GM23248 (cell line): ENCODE results near the gene CD4.

Experiments
- EZH2 ChIP-seq: fragments of 200-600 bp; sonication (generic); IDR thresholded peaks from 2 replicates; pipeline ENCODE4 v1.6.1; 2018; ENCODE audit warnings: antibody characterized with exemption, mild to moderate bottlenecking; ENCODE audit not compliant: insufficient read depth, poor library complexity, severe bottlenecking
- EZH2phosphoT487 ChIP-seq: fragments of 200-600 bp; sonication (generic); IDR thresholded peaks from 2 replicates; pipeline ENCODE4 v1.6.1; 2018; ENCODE audit warnings: antibody characterized with exemption, moderate library complexity, mild to moderate bottlenecking, low read depth; ENCODE audit not compliant: insufficient read depth

- no peak for TF ChIP-seq EZH2phosphoT487
- no peak for TF ChIP-seq EZH2
These were observed 80.0 kb downstream of the CD4 start for GRCh38 chr12:6869049-6870021.
